ENCODE results near the gene BCAT1.
"Not testable (repeated sequence)": the region's sequence is repeated elsewhere in the genome, so short reads cannot be mapped to it uniquely, and the experiment has no call there.

BCAT1 gene

GRCh38 chr12:24928533-24929306 is 20.2 kb downstream of the BCAT1 start:
- DNase-seq (ENCODE audit: extremely low read depth in 1 of 2, low read depth in 1 of 2): not testable (repeated sequence)

- no peak for DNase-seq (ENCODE audit: extremely low read depth in 1 of 2, low read depth in 1 of 2)
Observed at GRCh38 chr12:24928131-24928530, 20.8 kb downstream of the BCAT1 start.

GRCh38 chr12:24926080-24926479 is 22.8 kb downstream of the BCAT1 start:
- DNase-seq (ENCODE audit: extremely low read depth in 1 of 2, low read depth in 1 of 2): not testable (repeated sequence)

GRCh38 chr12:24922090-24922489 is 26.8 kb downstream of the BCAT1 start:
- DNase-seq (ENCODE audit: extremely low read depth in 1 of 2, low read depth in 1 of 2): no peak

- no peak for DNase-seq (ENCODE audit: extremely low read depth in 1 of 2, low read depth in 1 of 2)
Observed at GRCh38 chr12:24921251-24922038, 27.5 kb downstream of the BCAT1 start.

- no peak for DNase-seq (ENCODE audit: extremely low read depth in 1 of 2, low read depth in 1 of 2)
Observed at GRCh38 chr12:24920141-24920540, 28.8 kb downstream of the BCAT1 start.

- DNase-seq (ENCODE audit: extremely low read depth in 1 of 2, low read depth in 1 of 2): peak in 1 of 2 donors; percentile 34
Observed at GRCh38 chr12:24919346-24920001, 29.4 kb downstream of the BCAT1 start.

GRCh38 chr12:24918596-24918995 is 30.3 kb downstream of the BCAT1 start:
- DNase-seq (ENCODE audit: extremely low read depth in 1 of 2, low read depth in 1 of 2): no peak

- no peak for DNase-seq (ENCODE audit: extremely low read depth in 1 of 2, low read depth in 1 of 2)
Observed at GRCh38 chr12:24915501-24915900, 33.4 kb downstream of the BCAT1 start.

- DNase-seq (ENCODE audit: extremely low read depth in 1 of 2, low read depth in 1 of 2): no peak
Observed at GRCh38 chr12:24913953-24914352, 34.9 kb downstream of the BCAT1 start.

- no peak for DNase-seq (ENCODE audit: extremely low read depth in 1 of 2, low read depth in 1 of 2)
Observed at GRCh38 chr12:24913130-24913529, 35.8 kb downstream of the BCAT1 start.

- no peak for DNase-seq (ENCODE audit: extremely low read depth in 1 of 2, low read depth in 1 of 2)
Observed at GRCh38 chr12:24911271-24911791, 37.6 kb downstream of the BCAT1 start.

GRCh38 chr12:24910192-24910591 is 38.7 kb downstream of the BCAT1 start:
- not testable (repeated sequence) for DNase-seq (ENCODE audit: extremely low read depth in 1 of 2, low read depth in 1 of 2)

GRCh38 chr12:24909667-24910066 is 39.2 kb downstream of the BCAT1 start:
- DNase-seq (ENCODE audit: extremely low read depth in 1 of 2, low read depth in 1 of 2): no peak

- no peak for DNase-seq (ENCODE audit: extremely low read depth in 1 of 2, low read depth in 1 of 2)
Observed at GRCh38 chr12:24907464-24907863, 41.4 kb downstream of the BCAT1 start.

- no peak for DNase-seq (ENCODE audit: extremely low read depth in 1 of 2, low read depth in 1 of 2)
Observed at GRCh38 chr12:24906141-24906540, 42.8 kb downstream of the BCAT1 start.

GRCh38 chr12:24905431-24905830 is 43.5 kb downstream of the BCAT1 start:
- DNase-seq (ENCODE audit: extremely low read depth in 1 of 2, low read depth in 1 of 2): no peak

- no peak for DNase-seq (ENCODE audit: extremely low read depth in 1 of 2, low read depth in 1 of 2)
Observed at GRCh38 chr12:24904871-24905270, 44.0 kb downstream of the BCAT1 start.

- no peak for DNase-seq (ENCODE audit: extremely low read depth in 1 of 2, low read depth in 1 of 2)
Observed at GRCh38 chr12:24903329-24904088, 45.4 kb downstream of the BCAT1 start.

GRCh38 chr12:24902511-24903328 is 46.2 kb downstream of the BCAT1 start:
- DNase-seq (ENCODE audit: extremely low read depth in 1 of 2, low read depth in 1 of 2): no peak

Measured in stimulated activated CD8-positive, alpha-beta memory T cell treated with anti-CD3 and anti-CD28 coated beads, Interleukin-7, amount 100 ng/mL, for 48 hours (primary cell).